Activated CD4-positive, alpha-beta T cell treated with anti-CD3 and anti-CD28 coated beads, Interleukin-2, amount 50 U/mL, for 48 hours (primary cell): ENCODE results near the gene KISS1.

ENCODE experiments used
- DNase-seq, 2 experiments: peaks; one replicate each; pipeline ENCODE4 v3.0.0-alpha.2; 2020

The KISS1 gene

GRCh38 chr1:204190212-204191211, 5.8 kb downstream of the KISS1 start:
- DNase-seq: no peak

DNA sequence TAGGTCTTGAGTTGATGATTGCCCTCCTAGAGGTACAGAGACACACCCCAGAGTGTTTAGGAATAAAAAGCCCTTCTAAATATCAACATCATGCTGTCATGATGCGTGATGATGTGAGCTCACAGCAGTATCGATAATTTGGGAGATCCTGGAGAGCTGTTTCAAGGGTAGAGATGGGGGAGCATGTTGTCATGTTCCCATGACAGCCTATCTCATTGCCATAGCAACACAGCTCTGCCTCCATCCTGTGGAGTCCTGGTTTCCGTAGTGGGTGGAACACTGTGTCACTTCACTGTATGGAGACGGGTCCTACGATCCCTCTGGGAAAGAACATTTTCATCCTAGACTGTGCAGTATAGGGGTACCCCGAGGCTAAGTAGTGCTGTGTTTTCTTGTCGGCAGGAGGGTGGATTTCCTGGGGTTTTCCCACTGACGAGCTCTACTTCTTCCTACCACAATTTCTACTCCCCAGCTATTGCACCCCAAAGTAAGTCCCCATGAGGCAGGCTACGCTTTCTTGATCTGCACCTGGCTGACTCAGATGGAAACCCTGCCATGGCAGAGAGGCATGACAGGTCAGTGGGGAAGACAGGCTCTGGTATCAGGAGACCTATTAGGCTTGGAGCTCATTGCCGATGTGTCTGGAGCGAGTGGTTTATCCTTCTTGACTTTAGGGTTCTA, 7.2 kb downstream of the KISS1 start:
- DNase-seq: no peak

GRCh38 chr1:204186597-204186996, 9.7 kb downstream of the KISS1 start:
- no peak for DNase-seq

GRCh38 chr1:204181116-204181515, 15.2 kb downstream of the KISS1 start:
- no peak for DNase-seq

DNA sequence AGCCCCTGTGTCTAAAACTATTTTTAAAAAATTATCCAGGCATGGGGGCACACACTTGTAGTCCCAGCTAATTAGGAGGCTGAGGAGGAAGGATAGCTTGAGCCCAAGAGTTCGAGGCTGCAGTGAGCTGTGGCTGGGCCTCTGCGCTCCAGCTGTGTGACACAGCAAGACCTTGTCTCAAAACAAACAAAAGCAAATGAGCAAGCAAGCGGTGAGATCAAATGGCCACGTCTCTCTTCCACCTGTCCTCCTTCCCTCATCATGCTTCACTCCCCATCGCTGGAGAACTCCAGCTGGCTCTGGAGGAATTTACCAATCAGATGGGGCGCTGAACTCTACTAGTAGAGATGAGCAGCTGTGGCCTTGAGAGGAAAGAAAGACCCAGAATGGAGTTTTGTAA, 16.2 kb downstream of the KISS1 start:
- no peak for DNase-seq

GRCh38 chr1:204178487-204179281, 17.6 kb downstream of the KISS1 start:
- no peak for DNase-seq

- DNase-seq: no peak
Observed at GRCh38 chr1:204177133-204177532, 19.2 kb downstream of the KISS1 start.

DNA sequence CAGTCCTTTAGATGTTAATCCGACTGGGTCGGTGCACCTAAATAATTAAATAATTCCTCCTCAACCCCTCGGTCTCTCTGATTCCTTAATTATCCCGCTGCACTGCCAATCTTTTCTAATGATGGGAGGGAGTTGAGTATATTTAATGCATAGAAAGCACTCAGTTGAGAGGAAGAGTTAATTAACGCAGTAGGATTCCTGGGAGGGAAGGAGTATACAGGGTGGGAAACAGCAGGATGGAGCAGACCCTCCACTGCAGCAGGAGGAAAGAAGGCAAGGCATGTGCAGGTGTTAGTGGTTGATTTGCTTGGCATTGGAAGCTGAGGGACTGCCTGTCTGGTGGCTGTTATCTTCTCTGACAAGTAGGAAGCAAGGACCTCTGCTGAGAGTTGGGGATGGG, 20.2 kb downstream of the KISS1 start:
- DNase-seq: no peak

DNA sequence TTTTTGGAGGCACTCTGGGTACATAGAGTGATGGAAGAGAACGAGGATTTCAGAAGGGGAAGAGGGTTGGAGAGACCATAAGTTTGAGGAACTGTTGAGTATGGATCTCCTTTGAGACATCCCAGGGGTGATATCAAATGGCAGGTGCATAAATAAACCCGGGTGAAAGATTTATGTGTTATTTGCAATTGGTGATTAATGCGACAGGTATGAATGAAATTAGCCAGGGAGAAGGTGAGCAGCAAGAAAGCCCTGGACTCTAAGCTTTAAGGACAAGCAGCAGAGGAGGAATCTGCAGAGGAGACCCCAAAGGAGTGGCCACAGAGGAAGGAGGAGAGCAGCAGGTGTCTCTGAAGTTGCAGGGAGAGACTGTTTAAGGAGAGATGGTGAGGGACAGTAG, 21.3 kb downstream of the KISS1 start:
- DNase-seq: no peak

DNA sequence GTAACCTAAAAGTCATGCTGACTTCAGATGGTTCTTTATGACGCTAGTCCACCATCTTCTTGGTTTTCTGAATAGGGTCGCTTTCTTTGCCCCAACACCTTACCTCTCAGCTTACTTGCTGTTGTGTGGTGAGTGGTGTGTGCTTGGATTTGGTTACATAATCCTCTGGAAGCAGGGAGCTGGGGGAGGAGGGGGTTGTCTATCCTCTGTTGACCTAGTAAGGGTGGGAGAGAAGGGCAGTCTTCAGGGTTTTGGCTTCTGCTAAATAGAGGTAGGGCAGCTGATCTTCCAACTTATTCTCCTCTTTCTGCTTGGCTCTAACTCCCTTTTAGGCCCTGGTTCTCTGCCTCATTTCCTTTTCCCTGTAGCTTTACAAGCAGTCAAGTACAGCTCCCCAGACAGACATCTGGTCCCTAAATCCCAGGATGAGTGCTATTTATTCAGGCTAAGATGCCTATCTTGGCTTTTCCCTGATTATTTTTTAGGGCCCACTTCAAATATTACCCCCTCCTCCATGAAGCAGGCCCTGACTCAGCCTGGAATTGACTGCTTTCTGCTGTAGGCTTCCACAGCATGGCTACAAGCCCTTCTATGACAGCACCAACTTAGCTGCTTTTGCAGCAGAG, 23.8 kb downstream of the KISS1 start:
- no peak for DNase-seq

GRCh38 chr1:204171751-204172178, 24.5 kb downstream of the KISS1 start:
- no peak for DNase-seq

GRCh38 chr1:204170494-204171155, 25.7 kb downstream of the KISS1 start:
- no peak for DNase-seq

DNA sequence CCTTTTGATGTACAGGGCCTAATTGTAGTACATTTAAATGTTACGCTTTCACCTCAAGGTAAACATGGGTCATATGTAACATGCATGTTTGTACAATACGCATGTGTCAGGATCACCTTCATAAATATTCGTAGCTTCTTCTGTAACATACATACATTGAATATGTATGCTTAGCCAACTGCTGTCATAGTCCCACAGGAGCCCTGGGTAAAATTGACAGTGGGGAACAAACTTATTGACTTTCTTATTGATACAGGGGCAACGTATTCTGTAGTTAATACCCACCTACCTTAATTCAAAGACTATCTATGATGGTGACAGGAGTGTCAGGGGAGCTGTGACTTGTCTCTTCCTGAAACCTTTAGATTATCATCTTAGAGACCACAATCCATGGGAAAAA, 26.4 kb downstream of the KISS1 start:
- no peak for DNase-seq

GRCh38 chr1:204167730-204168129, 28.6 kb downstream of the KISS1 start:
- DNase-seq: no peak

- no peak for DNase-seq
Observed at GRCh38 chr1:204166219-204166618, 30.1 kb downstream of the KISS1 start, which contains the start of gene REN. TSS of gene REN (minus strand) at chr1:204166337. CDS start at chr1:204166293, 44 bp downstream.

DNA sequence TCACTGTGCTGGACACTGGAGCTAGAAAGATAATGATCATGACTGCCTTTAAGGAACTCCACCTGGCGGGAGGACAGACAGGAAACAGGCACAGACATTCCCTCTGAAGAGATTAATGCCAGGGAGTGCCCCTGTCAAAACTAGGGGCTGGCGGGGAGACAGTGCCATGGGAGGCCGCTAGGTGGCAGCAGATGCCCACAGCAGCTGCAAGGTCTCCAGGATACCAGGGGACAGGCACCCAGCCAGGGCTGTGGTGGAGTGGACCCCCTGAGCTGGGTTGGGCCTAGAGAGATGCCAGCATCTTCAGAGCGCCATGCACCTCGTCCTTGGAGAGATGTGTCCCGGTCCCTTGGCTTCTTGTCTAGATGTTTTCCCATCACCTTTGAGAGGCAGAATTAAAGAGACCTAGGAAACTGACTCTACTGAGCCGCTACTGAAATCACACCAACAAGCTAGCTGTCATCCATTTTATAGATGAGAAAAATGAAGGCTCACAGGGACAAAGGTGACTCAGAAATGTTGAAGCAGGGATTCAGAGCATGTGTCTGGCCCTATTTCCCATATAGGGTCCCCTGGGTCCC, 33.7 kb downstream of the KISS1 start:
- peak; percentile 84 to 86 for DNase-seq

DNA sequence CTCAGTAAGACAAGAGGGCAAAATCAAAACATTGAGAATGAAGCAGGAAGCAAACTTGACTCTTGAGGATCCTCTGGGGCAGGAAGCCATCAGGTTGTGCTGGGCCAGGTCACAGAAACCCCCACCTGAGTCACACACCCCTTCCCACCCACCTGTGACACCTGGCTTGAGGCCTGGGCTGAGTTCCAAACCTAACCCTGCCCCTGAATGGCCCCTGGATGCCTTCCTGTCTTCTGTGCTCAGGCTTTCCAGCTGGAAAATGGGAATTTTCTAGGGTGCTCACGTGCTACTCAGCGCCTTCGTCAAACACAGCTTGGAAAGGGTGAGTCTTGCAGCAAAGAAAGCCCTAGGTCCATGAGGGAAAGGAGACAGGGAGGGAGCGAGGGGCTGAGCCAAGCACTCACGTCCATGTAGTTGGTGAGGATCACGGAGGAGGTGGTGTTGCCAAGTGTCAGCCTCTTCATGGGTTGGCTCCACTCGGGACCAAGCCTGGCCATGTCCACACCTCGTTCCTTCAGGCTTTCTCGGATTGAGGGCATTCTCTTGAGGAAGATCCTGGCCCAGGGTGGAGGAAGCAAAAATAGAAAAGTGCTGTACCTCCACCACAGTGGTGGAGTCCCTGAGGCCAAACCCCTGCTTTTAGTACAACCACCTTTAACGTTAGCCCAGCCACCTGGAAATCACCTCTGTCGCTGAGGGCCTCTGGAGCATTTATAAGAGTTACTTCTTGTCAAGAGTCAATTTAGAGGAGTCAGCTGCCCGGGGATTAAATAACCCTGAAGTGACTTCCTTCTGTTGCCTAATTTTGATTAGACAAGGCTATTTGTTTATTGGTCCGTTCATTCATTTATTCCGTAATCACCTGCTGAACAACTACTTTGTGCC, 34.4 kb downstream of the KISS1 start:
- DNase-seq: no peak

DNA sequence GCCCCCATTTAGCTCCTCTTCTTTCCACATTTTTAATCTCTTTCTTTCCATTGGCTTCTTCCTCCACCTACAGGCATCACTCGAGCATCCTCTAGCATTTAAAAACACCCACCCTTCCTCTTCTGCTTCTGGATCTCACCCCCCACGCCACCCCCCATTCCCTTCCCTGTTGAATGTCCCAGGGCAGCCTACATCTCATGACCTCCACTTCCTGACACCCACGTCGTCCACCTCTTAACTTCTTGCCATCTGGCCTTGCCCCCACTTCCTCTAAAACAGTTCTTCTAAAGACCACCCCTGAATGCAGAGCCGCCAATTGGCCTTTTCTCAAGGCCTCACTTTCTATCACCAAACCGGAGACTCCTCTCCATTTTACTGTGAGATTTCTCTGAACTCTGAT, 38.3 kb downstream of the KISS1 start:
- no peak for DNase-seq

DNA sequence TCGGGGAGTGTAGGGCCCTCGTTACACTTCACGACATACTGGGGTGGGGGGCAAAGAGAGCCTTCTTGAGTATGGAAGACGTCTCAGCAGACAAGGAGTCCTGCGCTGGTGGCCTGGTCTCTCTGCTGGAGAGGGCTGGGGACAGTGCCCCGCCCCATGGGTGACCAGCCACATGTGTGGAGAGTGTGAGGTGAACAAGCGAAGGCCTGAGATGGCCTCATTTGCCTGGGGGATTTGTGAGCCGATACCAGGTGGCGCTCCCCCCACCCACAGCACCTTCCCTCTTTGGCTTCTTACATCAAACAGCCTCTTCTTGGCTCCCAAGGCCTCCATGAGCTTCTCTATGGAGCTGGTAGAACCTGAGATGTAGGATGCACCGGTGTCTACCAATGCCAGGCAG, 40.4 kb downstream of the KISS1 start:
- no peak for DNase-seq

- DNase-seq: no peak
Observed at GRCh38 chr1:204154568-204155255, 41.6 kb downstream of the KISS1 start.
